Measurements from ENCODE around the gene NUDT9.

DNA sequence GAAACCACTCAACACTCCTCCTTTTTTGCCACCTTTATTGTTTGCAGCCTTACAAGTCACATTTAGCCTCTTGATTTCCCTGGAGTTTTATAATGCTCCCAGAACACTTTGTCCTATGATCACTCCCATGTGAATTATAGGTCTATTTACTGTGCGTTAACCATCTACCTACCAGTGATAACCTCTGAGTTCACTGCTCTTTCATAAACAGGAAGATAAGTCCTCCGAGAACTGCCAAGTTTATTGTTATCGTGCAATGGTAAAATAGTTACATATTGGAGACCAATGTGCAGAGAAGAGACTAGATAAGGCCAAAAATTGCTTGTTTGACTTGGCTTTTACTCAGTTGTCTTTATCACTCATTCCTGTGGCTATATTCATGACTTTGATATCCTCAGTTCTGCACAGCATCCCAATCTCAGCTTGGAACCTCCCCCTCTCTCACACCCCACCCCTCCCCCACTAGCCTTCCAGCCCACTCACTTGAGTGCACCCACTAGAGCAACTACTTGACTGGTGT, 12.9 kb upstream of the NUDT9 start:
- TF ChIP-seq, protein P1, sequence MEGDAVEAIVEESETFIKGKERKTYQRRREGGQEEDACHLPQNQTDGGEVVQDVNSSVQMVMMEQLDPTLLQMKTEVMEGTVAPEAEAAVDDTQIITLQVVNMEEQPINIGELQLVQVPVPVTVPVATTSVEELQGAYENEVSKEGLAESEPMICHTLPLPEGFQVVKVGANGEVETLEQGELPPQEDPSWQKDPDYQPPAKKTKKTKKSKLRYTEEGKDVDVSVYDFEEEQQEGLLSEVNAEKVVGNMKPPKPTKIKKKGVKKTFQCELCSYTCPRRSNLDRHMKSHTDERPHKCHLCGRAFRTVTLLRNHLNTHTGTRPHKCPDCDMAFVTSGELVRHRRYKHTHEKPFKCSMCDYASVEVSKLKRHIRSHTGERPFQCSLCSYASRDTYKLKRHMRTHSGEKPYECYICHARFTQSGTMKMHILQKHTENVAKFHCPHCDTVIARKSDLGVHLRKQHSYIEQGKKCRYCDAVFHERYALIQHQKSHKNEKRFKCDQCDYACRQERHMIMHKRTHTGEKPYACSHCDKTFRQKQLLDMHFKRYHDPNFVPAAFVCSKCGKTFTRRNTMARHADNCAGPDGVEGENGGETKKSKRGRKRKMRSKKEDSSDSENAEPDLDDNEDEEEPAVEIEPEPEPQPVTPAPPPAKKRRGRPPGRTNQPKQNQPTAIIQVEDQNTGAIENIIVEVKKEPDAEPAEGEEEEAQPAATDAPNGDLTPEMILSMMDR (IDR thresholded peaks at IDR 0.05), result no peak
- no peak for TF ChIP-seq POLR2A (IDR thresholded peaks at IDR 0.05)

Data from vagina (tissue), 2 donors.